ENCODE data around the gene SHC2.

GRCh38 chr19:474126-475078 is 13.6 kb upstream of the SHC2 start:
- TF ChIP-seq GATA2 (IDR thresholded peaks at IDR 0.05; ENCODE audit: insufficient read depth, insufficient read length, low read depth, low read length): no peak
- no peak for TF ChIP-seq POLR2A (IDR thresholded peaks at IDR 0.05; ENCODE audit: low read depth, low read length)
- no peak for TF ChIP-seq EZH2 (IDR thresholded peaks at IDR 0.05; ENCODE audit: borderline replicate concordance, low read depth, low read length, severe bottlenecking)
- TF ChIP-seq CTCF (IDR thresholded peaks at IDR 0.05; ENCODE audit: extremely low read depth in 1 of 2, insufficient read depth in 1 of 2, low read depth in 1 of 2, low read length in 2 of 2): no peak

Data from endothelial cell of umbilical vein (primary cell).